Esophagus muscularis mucosa (tissue), 4 donors: ENCODE data around the gene DNASE1L1. TPM values are rescaled to one million over a fixed set of nuclear protein-coding genes. Genes with fewer than 3 reads are reported as not detected.

Experiments used
- DNase-seq: peaks from one replicate; pipeline ENCODE4 v3.0.0-alpha.2; 2017; ENCODE audit errors: extremely low spot score
- H3K27ac ChIP-seq, 4 donors: fragments of 200-600 bp; sonication (generic); replicated peaks in 1 of 4; 1 replicate in 3 of 4; 2 replicates in 1 of 4; pipeline ENCODE4 v1.5.1; 2016 to 2019; ENCODE audit warnings: mild to moderate bottlenecking in 1 of 4
- H3K27me3 ChIP-seq, 4 donors: fragments of 200-600 bp; sonication (generic); one replicate each; pipeline versions ENCODE4 v1.5.1 to v1.6.0; 2016 to 2019
- H3K36me3 ChIP-seq, 4 donors: fragments of 200-600 bp; sonication (generic); one replicate each; pipeline ENCODE4 v1.5.1; 2016 to 2019
- H3K4me1 ChIP-seq, 4 donors: fragments of 200-600 bp; sonication (generic); one replicate each; pipeline ENCODE4 v1.5.1; 2016 to 2019
- H3K4me3 ChIP-seq, 4 donors: fragments of 200-600 bp; sonication (generic); 1 replicate in 2 of 4; 2 replicates in 2 of 4; pipeline ENCODE4 v1.5.1; 2016 to 2019; ENCODE audit warnings: mild to moderate bottlenecking in 4 of 4, moderate library complexity in 1 of 4
- H3K9me3 ChIP-seq, 4 donors: fragments of 200-600 bp; sonication (generic); 1 replicate in 3 of 4; 2 replicates in 1 of 4; pipeline ENCODE4 v1.5.1; 2016 to 2019
- CTCF ChIP-seq, 3 experiments: fragments of 200-600 bp in 2 of 3; fragments of 450-650 bp in 1 of 3; sonication (generic) in 2 of 3; IDR thresholded peaks; one replicate each; pipeline ENCODE4 v1.5.1; 2017 to 2019; ENCODE audit warnings: antibody characterized with exemption in 3 of 3, mild to moderate bottlenecking in 2 of 3, moderate library complexity in 1 of 3
- EP300 ChIP-seq: sonication (generic); formaldehyde crosslinking; IDR thresholded peaks from one replicate; pipeline ENCODE4 v1.6.1; 2017; ENCODE audit warnings: antibody characterized with exemption
- POLR2A ChIP-seq: fragments of 450-650 bp; IDR thresholded peaks from one replicate; pipeline ENCODE4 v1.6.1; 2017; ENCODE audit warnings: antibody characterized with exemption, moderate library complexity, mild to moderate bottlenecking, low read depth
- POLR2AphosphoS5 ChIP-seq, 2 donors: sonication (generic); formaldehyde crosslinking; IDR thresholded peaks; one replicate each; pipeline ENCODE4 v1.6.1; 2017; ENCODE audit warnings: antibody characterized with exemption in 2 of 2
- WGBS: methylation state at CpG from one replicate; pipeline ENCODE4 v1.1.5; 2018; 5-methylcytosine and 5-hydroxymethylcytosine counted together
- intact Hi-C: fragments of 100-400 bp; cut with DNase I; formaldehyde crosslinking; loops from one replicate; pipeline ENCODE4 v1.15.1; 2023
- total RNA-seq, 4 donors: library from RNA; depleted of rRNA; stranded (reverse); fragments of >200 nt; gene quantifications; one replicate each; pipeline versions ENCODE4 v1.1.0 to v1.2.1, GENCODE V29; 2016

The DNASE1L1 gene
- total RNA-seq, 4 donors from 2014 or later, result 19.9 to 24.3 (median 22.6) TPM

DNA sequence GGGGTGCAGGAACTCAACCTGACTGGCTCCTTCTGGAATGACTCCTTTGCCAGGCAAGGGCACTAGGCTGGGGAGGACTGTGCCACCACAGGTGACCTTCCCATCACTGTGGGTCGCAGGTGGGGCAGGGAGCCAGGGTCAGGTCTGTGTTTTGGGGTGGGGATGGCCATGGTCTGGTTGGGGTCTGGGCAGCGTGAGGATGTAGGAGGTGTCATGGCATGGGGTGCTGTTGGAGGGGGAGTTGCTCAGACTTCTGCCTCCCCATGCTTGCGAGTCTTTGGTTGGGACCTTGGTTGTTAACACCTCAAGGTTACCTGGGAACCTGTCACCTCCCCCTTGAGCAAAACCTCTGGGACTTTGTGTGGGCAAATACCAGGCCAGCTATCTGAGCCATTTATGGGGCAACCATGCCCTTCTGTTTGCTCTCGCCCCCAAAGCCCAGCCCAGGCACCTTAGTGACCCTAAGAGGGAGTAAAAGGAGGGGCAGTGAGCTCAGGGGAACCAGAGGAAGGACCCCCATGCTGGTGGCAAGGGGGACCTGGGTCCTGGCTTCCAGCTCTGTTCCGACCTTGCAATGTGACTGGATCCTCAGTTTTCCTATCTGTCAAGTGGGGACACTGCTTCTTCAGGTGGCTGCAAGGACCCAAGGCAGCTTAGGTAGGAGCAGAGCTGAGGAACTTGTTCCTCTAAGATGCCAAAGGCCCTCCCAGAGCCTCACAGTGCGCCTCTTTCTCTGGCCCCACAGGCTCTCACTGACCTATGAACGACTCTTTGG lies 25.5 kb upstream of the DNASE1L1 start:
- intact Hi-C loops, result loop anchor here (5.0 kb wide), 1 partner anchor 53 kb away; the partner anchor contains the start of gene UBL4A
- no peak overlapping the region for H3K4me3 ChIP-seq
- WGBS, result 71% methylated on average over 7 of the region's 7 CpGs

DNA sequence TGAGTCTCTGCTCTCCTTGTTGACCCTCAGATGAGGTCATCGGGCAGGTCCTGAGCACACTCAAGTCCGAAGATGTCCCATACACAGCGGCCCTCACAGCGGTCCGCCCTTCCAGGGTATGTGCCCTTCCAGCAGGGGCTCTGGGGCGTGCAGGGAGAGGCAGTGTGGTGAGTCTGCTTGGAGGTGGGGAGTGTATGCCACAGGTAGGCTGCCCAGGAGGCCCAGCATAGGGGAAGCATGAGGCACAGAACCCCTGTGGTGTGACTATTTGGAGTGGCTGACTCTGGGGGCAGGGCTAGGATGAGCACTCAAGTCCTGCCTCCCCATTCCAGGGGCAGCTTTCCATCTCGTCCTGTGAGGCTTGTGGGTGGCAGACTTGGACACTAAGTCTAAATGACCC lies 24.6 kb upstream of the DNASE1L1 start:
- peaks cover 11 to 36% (median 30%) of the 10 kb centered on the region in 4 donors for H3K4me1 ChIP-seq
- 88% methylated on average over 6 of the region's 7 CpGs for WGBS
- intact Hi-C loops, result no loop called here
- no peak overlapping the region for H3K27ac ChIP-seq
- no peak overlapping the region for H3K4me3 ChIP-seq
- DNase-seq, result no peak
- H3K27me3 ChIP-seq, result no peaks in the 10 kb centered on the region
- H3K36me3 ChIP-seq, result peaks cover 0 to 46% (median 39%) of the 10 kb centered on the region in 4 donors
- no peak for TF ChIP-seq EP300
- no peak for TF ChIP-seq CTCF (IDR thresholded peaks at IDR 0.05)
- no peak for TF ChIP-seq POLR2AphosphoS5 (IDR thresholded peaks at IDR 0.05)
- TF ChIP-seq POLR2A, result no peak
- no peaks in the 10 kb centered on the region for H3K9me3 ChIP-seq

More for the DNA sequence above, 25.5 kb upstream of the DNASE1L1 start:
- Histone ChIP-seq H3K27me3 (no peaks in the 10 kb centered on the region), H3K36me3 (peaks cover 0 to 49% (median 42%) of the 10 kb centered on the region in 4 donors), H3K4me1 (peaks cover 13 to 40% (median 34%) of the 10 kb centered on the region in 4 donors), H3K9me3 (no peaks in the 10 kb centered on the region), H3K27ac (no peak overlapping the region)
- TF ChIP-seq POLR2AphosphoS5 (IDR thresholded peaks at IDR 0.05), result no peak
- TF ChIP-seq CTCF (IDR thresholded peaks at IDR 0.05), result no peak
- no peak for TF ChIP-seq POLR2A
- no peak for TF ChIP-seq EP300
- DNase-seq, result no peak

DNA sequence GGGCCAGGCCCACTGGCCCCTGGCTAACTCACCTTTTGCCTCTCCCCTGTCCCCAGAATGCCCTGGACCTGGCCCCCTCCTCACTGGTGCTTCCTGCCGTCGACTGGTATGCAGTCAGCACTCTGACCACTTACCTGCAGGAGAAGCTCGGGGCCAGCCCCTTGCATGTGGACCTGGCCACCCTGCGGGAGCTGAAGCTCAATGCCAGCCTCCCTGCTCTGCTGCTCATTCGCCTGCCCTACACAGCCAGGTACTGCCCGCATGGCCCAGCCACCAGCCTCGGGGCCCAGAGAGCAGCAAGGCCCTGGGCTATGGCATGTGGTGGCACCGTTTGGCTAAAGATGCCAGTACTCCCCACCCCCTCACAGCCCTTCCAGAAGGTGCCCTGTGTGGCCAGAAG lies 23.2 kb upstream of the DNASE1L1 start:
- DNase-seq, result no peak
- intact Hi-C loops, result no loop called here
- WGBS, result no CpG with 5 or more reads among the region's 8 CpGs

DNA sequence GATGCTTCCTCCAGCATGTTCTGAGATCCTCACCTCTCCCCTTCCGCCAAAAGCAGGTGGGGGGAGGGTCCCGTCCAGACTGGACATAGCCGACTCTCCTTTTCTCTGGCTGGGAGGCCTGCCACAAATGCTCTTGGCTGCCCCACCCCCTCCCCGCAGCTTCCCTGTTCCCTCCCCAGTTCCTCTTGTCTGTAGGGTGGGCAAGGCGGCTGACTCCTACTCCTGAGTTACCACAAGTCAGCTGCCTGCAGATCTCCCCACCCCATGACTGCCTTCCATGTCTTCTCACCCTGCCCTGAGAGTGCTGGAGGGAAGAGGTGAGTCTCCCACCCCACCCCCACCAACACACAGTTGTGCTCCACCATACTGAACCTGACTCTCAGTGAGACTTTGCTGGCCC lies 22.3 kb upstream of the DNASE1L1 start:
- no peak for DNase-seq
- no peaks in the 10 kb centered on the region for H3K9me3 ChIP-seq
- H3K36me3 ChIP-seq, result peaks cover 0 to 46% (median 39%) of the 10 kb centered on the region in 4 donors
- intact Hi-C loops, result no loop called here
- peaks cover 8 to 37% (median 34%) of the 10 kb centered on the region in 4 donors for H3K4me1 ChIP-seq
- no peak overlapping the region for H3K4me3 ChIP-seq
- 78% methylated on average over 5 of the region's 5 CpGs for WGBS
- TF ChIP-seq CTCF (IDR thresholded peaks at IDR 0.05) (no peak), POLR2A (no peak), EP300 (no peak), POLR2AphosphoS5 (IDR thresholded peaks at IDR 0.05) (no peak)
- H3K27ac ChIP-seq, result no peak overlapping the region
- H3K27me3 ChIP-seq, result no peaks in the 10 kb centered on the region

More for the DNA sequence above, 23.2 kb upstream of the DNASE1L1 start:
- Histone ChIP-seq H3K4me3 (no peak overlapping the region), H3K36me3 (peaks cover 0 to 46% (median 39%) of the 10 kb centered on the region in 4 donors), H3K27me3 (no peaks in the 10 kb centered on the region), H3K27ac (no peak overlapping the region), H3K9me3 (no peaks in the 10 kb centered on the region), H3K4me1 (peaks cover 9 to 34% (median 30%) of the 10 kb centered on the region in 4 donors)
- TF ChIP-seq CTCF (IDR thresholded peaks at IDR 0.05) (no peak), EP300 (no peak), POLR2A (no peak), POLR2AphosphoS5 (IDR thresholded peaks at IDR 0.05) (no peak)
